Keratinocyte (primary cell): ENCODE results near the gene BAZ2B. TPM values are rescaled to one million over a fixed set of nuclear protein-coding genes. Genes with fewer than 3 reads are reported as not detected.

ENCODE experiments used
- DNase-seq: peaks from one replicate; pipeline ENCODE4 v3.0.0-alpha.2; 2011; ENCODE audit warnings: low read depth, missing footprints, low spot score
- FAIRE-seq: peaks from 2 replicates; lab custom pipeline; 2011; peaks lifted over from hg19 to GRCh38; lab: Jason Lieb, UNC
- H2AFZ ChIP-seq: 2 replicates; pipeline ENCODE4 v1.6.0; 2012; ENCODE audit warnings: low read length, control low read depth, inconsistent platforms; ENCODE audit not compliant: control insufficient read depth
- H3K27ac ChIP-seq: 2 replicates; pipeline ENCODE4 v1.5.1; 2011; ENCODE audit warnings: low read length; ENCODE audit not compliant: control insufficient read depth, insufficient read depth
- H3K27me3 ChIP-seq: 3 replicates; pipeline ENCODE4 v1.6.0; 2011; ENCODE audit warnings: low read length; ENCODE audit not compliant: control insufficient read depth, insufficient read depth; ENCODE audit errors: extremely low read depth
- H3K36me3 ChIP-seq, 2 experiments: 2 replicates in 1 of 2; 3 replicates in 1 of 2; pipeline ENCODE4 v1.5.1; 2011; ENCODE audit warnings: low read length in 2 of 2, mild to moderate bottlenecking in 1 of 2; ENCODE audit not compliant: control insufficient read depth in 2 of 2, insufficient read depth in 2 of 2; ENCODE audit errors: extremely low read depth in 1 of 2
- H3K4me1 ChIP-seq: 3 replicates; pipeline ENCODE4 v1.5.1; 2011; ENCODE audit warnings: low read length; ENCODE audit not compliant: control insufficient read depth, insufficient read depth; ENCODE audit errors: extremely low read depth
- H3K4me2 ChIP-seq: 3 replicates; pipeline ENCODE4 v1.6.0; 2011; ENCODE audit warnings: low read depth, low read length; ENCODE audit not compliant: control insufficient read depth, insufficient read depth; ENCODE audit errors: extremely low read depth
- H3K4me3 ChIP-seq, 3 experiments: fragments of 200-600 bp in 1 of 3; sonication (generic) in 1 of 3; 2 replicates in 2 of 3; 3 replicates in 1 of 3; pipeline ENCODE4 v1.5.1; 2011 to 2016; ENCODE audit warnings: low read length in 3 of 3, mild to moderate bottlenecking in 3 of 3, control low read depth in 2 of 3, inconsistent platforms in 1 of 3, low read depth in 1 of 3, mixed read lengths in 1 of 3, mixed run types in 1 of 3, moderate library complexity in 1 of 3; ENCODE audit not compliant: control insufficient read depth in 2 of 3, insufficient read depth in 2 of 3; ENCODE audit errors: extremely low read depth in 1 of 3
- H3K79me2 ChIP-seq: 2 replicates; pipeline ENCODE4 v1.6.0; 2012; ENCODE audit warnings: low read length; ENCODE audit not compliant: control insufficient read depth, insufficient read depth
- H3K9ac ChIP-seq: 3 replicates; pipeline ENCODE4 v1.6.0; 2011; ENCODE audit warnings: low read length; ENCODE audit not compliant: control insufficient read depth, insufficient read depth; ENCODE audit errors: extremely low read depth
- H3K9me1 ChIP-seq: 3 replicates; pipeline ENCODE4 v1.6.0; 2011; ENCODE audit warnings: low read length; ENCODE audit not compliant: control insufficient read depth, insufficient read depth; ENCODE audit errors: extremely low read depth
- H3K9me3 ChIP-seq: 2 replicates; pipeline ENCODE4 v1.5.1; 2012; ENCODE audit warnings: low read depth, low read length; ENCODE audit not compliant: control insufficient read depth
- H4K20me1 ChIP-seq: 3 replicates; pipeline ENCODE4 v1.6.0; 2011; ENCODE audit warnings: low read length; ENCODE audit not compliant: control insufficient read depth, insufficient read depth; ENCODE audit errors: extremely low read depth
- CTCF ChIP-seq, 3 experiments: IDR thresholded peaks in 1 of 3; conservative IDR thresholded peaks in 1 of 3; optimal IDR thresholded peaks in 1 of 3; 2 replicates in 2 of 3; 3 replicates in 1 of 3; pipeline versions ENCODE3 to v1.5.1; 2011; ENCODE audit warnings: low read length in 3 of 3, mild to moderate bottlenecking in 3 of 3, moderate library complexity in 2 of 3, control low read depth in 1 of 3, inconsistent platforms in 1 of 3; ENCODE audit not compliant: insufficient read depth in 2 of 3; ENCODE audit errors: extremely low read depth in 1 of 3
- EZH2 ChIP-seq: IDR thresholded peaks from one replicate; pipeline ENCODE4 v1.6.1; 2012; ENCODE audit warnings: inconsistent platforms, mild to moderate bottlenecking, low read length, moderate library complexity
- dilution Hi-C: fragments of 300-500 bp; cut with MboI; formaldehyde crosslinking; loops from one replicate; pipeline ENCODE4 v1.7.0; 2020; ENCODE audit warnings: low sequenced_read_pairs; ENCODE audit not compliant: extremely low pct_ligation_motif_present
- polyA plus RNA-seq, 5 experiments: library from polyadenylated mRNA; depleted of rRNA in 3 of 5; stranded (reverse) in 3 of 5; stranded (forward) in 1 of 5; unstranded in 1 of 5; fragments of >200 nt; gene quantifications; 1 replicate in 1 of 5; 2 replicates in 3 of 5; 3 replicates in 1 of 5; pipeline versions ENCODE4 v1.2.1 to v1.2.3, GENCODE V29; 2011 to 2012; ENCODE audit warnings: missing spikeins in 2 of 5, low read depth in 1 of 5, low replicate concordance in 1 of 5

BAZ2B gene
- polyA plus RNA-seq, 1 donor (not counting 4 experiments of a cell fraction or from before 2014, with no cell fraction given) = 27.0 TPM

- Histone ChIP-seq H3K4me3 (no peak overlapping the region), H3K4me2 (no peak overlapping the region), H3K9me1 (no peaks in the 10 kb centered on the region), H3K9me3 (no peaks in the 10 kb centered on the region), H2AFZ (no peak overlapping the region), H4K20me1 (no peaks in the 10 kb centered on the region), H3K27me3 (no peaks in the 10 kb centered on the region), H3K36me3 (no peaks in the 10 kb centered on the region), H3K4me1 (no peaks in the 10 kb centered on the region), H3K27ac (no peak overlapping the region), H3K79me2 (no peaks in the 10 kb centered on the region), H3K9ac (no peak overlapping the region)
- FAIRE-seq = no peak
- dilution Hi-C loops = loop anchor here (25.0 kb wide), 1 partner anchor 89 kb away; the partner anchor contains the start of gene MARCHF7
- TF ChIP-seq CTCF (optimal IDR thresholded peaks at IDR 0.05 in 1 of 3, IDR thresholded peaks at IDR 0.05 in 1 of 3, conservative IDR thresholded peaks at IDR 0.05 in 1 of 3; ENCODE audit: extremely low read depth in 1 of 3, insufficient read depth in 2 of 3, low read length in 3 of 3) (no peak), EZH2 (no peak)
- DNase-seq = no peak
Measured at GRCh38 chr2:159623436-159623835, 7.1 kb upstream of the BAZ2B start.

- dilution Hi-C loops = loop anchor here (25.0 kb wide), 1 partner anchor 89 kb away; the partner anchor contains the start of gene MARCHF7
- TF ChIP-seq CTCF (optimal IDR thresholded peaks at IDR 0.05 in 1 of 3, IDR thresholded peaks at IDR 0.05 in 1 of 3, conservative IDR thresholded peaks at IDR 0.05 in 1 of 3; ENCODE audit: extremely low read depth in 1 of 3, insufficient read depth in 2 of 3, low read length in 3 of 3) (no peak), EZH2 (no peak)
- FAIRE-seq = no peak
- no peaks in the 10 kb centered on the region for H3K27me3 ChIP-seq
- no peak overlapping the region for H3K4me2 ChIP-seq
- no peaks in the 10 kb centered on the region for H3K9me1 ChIP-seq
- no peak for DNase-seq
- H3K79me2 ChIP-seq = no peaks in the 10 kb centered on the region
- no peak overlapping the region for H2AFZ ChIP-seq
- no peaks in the 10 kb centered on the region for H3K36me3 ChIP-seq
- peaks cover 1% of the 10 kb centered on the region for H3K4me1 ChIP-seq
- H4K20me1 ChIP-seq = no peaks in the 10 kb centered on the region
- H3K27ac ChIP-seq = no peak overlapping the region
- H3K9me3 ChIP-seq = no peaks in the 10 kb centered on the region
- no peak overlapping the region for H3K4me3 ChIP-seq
- H3K9ac ChIP-seq = no peak overlapping the region
Measured at GRCh38 chr2:159622966-159623365, 6.6 kb upstream of the BAZ2B start.
